ENCODE data around the gene SDK1.
"Not testable (repeated sequence)": the region's sequence is repeated elsewhere in the genome, so short reads cannot be mapped to it uniquely, and the experiment has no call there.

SDK1 gene

DNA sequence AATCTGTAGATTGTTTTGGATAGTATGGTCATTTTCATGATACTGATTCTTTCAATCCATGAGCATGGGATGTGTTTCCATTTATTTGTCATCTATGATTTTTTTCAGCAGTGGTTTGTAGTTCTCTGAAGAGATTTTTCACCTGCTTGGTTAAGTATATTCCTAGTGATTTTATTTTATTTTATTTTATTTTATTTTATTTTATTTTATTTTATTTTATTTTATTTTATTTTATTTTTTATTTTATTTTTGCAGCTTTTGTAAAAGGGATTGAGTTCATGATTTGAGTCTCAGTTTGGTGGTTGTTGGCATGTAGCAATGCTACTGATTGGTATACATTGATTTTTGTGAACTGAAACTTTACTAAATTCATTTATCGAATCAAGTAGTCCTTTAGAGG is 404.2 kb downstream of the SDK1 start:
- in situ Hi-C loops (cut with MboI; ENCODE audit: low sequenced_read_pairs): no loop called here

DNA sequence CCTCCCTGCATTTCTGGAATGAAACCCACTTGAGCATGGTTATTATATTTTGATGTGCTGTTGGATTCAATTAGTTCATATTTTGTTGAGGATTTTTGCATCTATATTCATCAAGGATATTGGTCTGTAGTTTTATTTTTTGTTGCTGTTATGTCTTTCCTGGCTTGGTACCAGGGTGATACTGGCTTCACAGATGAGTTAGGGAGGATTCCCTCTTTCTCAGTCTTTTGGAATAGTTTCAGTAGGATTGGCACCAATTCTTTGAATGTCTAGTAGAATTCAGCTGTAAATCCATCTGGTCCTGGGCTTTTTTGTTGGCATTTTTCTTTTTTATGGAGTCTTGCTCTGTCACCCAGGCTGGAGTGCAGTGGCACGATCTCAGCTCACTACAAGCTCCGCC is 405.0 kb downstream of the SDK1 start:
- in situ Hi-C loops (cut with MboI; ENCODE audit: low sequenced_read_pairs): not testable (repeated sequence)

DNA sequence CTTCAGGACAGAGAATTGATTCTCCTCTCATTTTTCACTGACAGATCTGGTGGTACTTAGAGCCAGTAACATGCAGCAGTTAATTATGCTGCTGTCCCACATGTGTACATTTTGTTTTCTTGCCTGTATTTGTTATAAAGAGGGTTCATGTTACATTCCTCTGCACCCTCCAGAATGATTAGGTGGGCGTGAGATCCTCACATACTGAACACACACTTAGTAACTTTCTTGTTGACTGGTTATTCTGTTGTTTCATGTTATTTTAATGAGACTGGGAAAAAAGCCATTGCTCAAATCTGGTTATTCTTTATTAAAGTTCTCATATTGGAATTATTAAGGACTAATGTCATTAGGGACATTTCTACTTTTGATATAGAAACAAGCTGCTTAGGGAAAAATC is 409.1 kb downstream of the SDK1 start:
- in situ Hi-C loops (cut with MboI; ENCODE audit: low sequenced_read_pairs): no loop called here

DNA sequence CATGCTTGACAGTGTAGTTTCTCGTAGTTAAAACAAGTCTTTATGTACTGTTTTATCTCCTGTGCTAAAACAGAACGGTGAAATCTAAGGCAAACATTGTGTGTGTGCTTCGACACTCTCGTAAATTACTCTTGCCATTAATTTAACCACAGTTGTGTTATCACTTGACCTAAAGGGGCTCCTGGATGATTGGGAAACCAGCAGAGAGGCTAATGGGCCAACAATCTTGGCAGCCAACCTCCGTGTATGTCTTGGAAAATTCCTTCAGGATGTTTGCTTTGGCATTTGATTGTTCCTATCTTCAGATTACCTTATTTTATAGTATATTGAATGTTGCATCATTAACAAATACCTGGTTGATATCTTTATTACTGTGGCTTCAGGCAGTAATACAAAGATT is 409.5 kb downstream of the SDK1 start:
- in situ Hi-C loops (cut with MboI; ENCODE audit: low sequenced_read_pairs): no loop called here

DNA sequence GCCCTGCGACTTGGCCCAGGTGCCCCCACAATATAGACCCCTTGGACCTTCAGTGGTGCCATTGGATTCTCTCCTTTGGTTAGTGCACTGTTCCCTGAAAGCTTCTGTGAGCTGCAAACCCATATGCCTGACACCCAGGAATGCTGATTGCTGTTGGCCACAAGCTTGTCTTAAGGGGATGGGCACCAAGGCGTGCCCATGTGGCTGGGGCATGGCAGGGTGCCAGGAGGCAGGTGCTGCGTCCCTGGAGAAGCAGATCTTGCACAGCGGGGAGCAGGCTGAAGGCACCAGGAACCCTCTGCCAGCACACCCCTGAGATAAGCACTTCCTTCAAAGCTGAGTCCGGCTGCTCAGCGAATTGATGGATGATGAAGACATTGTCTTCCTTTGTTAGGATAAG is 411.8 kb downstream of the SDK1 start:
- in situ Hi-C loops (cut with MboI; ENCODE audit: low sequenced_read_pairs): no loop called here

DNA sequence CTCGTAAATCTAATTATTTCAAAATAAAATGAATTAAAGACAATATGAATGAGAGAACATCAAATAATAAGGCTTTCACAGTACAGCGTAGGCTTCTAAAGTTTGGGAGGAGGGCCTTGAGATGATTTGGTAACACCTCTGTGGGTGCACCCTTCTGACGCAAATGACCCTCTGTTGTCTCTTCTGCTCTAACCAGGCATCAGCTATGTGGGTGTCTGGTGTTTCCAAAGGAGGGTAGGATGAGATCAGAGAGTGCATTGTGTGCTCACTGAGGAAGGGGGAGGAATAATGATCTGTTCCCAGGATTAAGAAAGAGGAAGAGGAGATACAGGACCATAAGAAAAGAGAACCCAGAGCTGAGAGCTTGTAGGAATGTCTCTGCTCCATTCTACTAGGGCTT is 420.4 kb downstream of the SDK1 start:
- in situ Hi-C loops (cut with MboI; ENCODE audit: low sequenced_read_pairs): no loop called here

DNA sequence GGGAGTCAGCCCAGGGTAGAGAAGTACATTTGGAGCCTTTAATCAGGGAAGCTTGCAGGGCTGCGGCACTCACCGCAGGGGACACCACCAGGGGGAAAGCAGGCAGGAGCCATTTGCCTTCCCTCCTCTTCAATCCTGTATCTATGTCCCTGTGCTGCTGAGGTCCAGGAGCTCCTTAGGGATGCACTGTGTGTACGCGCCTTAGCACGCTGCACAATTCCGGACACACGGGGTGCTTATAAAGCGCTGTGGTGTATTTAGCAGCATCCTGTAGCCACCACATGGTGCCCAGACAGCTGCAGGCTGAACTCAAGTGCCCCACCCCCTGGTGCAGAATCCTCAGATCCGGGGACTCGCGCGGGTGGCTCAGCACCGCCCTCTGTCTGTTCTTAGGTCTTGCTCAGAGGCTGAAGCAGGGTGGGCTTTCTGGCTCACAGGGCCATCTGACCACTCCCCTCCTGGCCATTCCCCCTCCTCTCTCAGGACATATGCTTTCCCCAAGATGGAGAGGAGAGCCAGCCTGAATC is 421.4 kb downstream of the SDK1 start:
- in situ Hi-C loops (cut with MboI; ENCODE audit: low sequenced_read_pairs): no loop called here

DNA sequence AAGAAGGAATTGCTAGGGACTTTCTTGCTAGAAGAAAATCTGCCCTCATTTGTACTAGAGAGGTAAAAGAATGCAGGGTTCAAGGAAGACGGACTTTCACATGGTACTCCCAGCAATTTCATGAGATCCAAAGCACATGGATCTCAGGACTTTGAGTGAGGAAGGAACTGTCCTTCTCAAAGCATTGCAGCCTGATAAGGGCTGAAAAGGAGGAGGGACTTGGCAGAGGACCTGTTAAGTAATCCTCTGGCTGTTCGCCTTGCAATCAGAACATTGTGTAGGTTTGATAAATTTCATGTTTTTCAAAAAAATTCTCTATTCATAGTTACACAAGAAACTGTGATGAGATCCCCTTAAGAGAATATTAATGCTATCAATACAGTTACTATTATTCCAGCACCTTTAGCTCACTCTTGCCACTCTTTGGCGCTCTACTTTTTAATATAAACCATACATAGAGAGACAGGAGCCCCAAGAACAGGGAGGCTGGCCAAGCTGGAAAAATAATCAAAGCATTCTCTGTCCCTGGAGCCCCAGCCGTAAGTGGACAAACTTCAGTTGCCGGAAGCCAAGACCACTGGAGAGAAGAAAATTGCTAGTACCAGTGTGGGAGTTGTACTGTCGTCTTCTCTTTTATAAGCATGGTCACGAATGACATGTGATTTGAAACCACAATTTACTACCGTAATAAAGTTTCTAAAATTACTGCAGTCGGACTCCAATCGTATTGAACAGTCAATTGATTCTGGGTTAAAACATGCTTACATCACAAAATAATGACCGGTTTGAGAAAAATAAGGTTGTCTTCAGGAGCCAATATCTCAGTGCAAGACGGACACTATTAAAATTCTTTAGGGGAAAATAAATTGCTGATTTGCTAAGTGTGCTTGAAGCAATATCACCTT is 424.4 kb downstream of the SDK1 start:
- in situ Hi-C loops (cut with MboI; ENCODE audit: low sequenced_read_pairs): no loop called here

DNA sequence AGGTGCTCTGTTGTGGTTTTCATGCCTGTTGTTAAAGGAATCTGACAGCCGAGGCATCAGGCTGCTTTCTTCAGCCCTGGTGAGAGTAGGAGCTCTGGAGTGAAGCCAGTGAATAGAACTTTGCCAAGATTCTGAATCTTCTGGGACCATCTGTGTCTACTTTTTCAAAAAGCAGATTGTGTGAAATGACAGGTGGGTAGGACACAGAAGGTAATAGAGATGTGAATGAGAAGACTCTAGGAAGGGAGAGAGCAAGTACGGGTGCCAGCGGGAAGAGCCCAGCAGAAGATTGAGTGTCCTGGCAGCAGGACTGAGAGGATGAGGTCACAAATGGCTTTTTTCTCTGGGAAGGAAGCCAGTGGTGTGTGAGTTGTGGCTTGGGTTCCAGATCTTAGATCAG is 429.2 kb downstream of the SDK1 start:
- in situ Hi-C loops (cut with MboI; ENCODE audit: low sequenced_read_pairs): no loop called here

DNA sequence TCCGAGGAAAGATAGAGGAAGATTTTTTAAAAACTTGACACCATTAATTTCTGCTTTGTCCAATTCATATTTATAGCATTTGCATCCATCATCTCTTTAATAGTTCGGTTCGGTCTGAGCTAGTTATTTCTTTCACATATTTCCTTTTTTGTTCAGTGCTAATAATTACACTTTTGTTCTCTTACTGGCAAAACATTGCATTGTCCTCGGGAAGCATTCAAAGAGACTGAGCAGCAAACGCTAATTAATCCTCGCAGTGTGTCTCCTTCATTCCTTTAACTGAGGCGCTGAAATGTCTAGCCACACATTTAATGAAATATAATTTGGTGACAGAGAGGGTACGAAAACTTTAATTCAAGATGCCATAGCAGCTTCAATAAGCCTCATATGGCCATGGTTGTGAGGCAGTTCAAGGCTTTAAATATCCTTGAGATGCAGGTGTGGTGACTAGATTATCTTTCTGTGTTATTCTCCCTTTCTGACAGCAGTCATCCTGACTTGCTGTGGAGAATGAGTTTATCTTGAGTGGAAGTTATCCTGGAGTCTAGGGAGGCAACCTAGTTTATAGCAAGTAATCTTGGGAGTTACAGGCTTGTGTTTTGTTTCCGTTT is 431.4 kb downstream of the SDK1 start:
- in situ Hi-C loops (cut with MboI; ENCODE audit: low sequenced_read_pairs): no loop called here

DNA sequence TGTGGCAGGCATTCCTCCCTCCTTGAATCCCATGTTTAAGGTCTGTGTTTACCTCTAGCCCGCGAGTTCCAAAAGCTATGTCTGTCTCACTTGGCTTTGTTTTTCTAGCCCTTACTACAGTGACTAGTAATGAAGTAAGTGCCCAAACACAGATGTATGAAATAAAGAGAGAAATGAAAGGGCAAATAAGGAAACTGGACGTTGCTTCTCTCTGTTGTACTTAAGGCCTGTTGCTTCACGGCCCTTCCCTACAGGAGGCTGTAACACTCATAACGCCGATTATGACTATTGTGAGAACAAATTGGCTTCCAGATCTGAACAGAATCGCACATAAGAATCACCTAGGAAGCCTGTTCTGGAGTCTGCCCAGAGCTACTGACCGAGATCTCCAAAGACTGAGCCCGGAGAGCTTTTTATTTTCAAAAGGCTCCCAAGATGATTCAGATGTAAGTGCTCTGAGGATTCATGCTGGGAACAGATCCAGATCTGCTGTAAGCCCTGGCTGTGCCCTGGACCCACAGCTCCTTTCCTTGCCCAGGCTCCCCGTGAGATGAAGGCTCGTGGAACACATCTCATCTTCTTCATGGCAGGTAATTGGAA is 432.6 kb downstream of the SDK1 start:
- in situ Hi-C loops (cut with MboI; ENCODE audit: low sequenced_read_pairs): no loop called here

DNA sequence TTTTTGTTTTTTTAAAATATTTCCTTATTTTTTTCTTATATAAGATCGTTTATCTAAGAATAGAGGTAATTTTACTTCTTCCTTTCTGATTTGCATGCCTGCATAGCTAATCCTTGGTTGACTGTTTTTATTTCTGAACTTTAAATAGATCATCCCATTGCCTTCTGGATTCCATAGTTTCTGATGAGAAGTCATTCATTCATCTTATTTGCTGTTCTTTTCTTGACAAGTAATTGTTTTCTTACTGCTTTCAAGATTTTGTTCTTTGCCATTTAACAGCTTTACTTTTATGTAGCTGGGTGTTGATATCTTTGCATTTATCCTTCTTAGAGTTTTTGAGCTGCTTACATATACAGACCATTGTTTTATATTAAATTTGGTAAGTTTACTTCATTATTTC is 437.9 kb downstream of the SDK1 start:
- in situ Hi-C loops (cut with MboI; ENCODE audit: low sequenced_read_pairs): no loop called here

DNA sequence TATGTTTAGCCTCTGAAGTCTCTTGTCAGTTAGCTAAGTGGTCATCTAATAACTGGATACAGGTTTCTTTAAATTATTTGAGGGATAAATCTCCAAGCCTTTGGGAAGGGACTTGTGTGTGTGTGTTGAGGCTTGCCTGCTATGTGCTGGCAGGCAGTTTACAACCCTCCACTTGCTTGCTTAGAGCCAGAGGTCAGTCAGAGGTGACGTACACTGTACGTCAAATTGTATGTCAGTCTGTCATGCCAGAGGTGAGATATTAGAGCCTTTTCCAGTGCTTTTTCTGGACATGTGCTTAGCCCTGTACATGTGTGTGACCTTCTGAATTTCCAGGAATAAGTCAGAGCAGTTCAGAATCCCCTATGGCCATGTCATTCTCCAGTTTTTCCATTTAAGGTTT is 438.9 kb downstream of the SDK1 start:
- in situ Hi-C loops (cut with MboI; ENCODE audit: low sequenced_read_pairs): no loop called here

DNA sequence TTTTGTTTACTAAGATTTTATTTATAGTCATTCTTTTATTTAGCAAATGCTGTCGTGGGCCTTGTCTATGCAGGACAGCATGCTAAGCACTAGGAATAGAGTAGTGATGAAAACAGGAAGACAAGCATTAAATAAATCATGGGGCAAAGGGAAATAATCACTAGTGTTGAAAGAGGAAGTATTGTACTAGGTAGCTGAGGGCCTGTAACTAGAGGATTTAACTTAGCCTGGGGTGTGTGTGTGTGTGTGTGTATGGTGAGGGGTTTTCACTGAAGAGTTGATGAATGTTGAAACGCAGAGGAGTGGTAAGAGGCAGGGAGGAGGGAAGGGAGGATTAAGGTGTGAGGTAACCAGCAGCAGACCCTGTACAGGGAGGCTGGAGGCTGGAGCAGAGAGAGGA is 446.4 kb downstream of the SDK1 start:
- in situ Hi-C loops (cut with MboI; ENCODE audit: low sequenced_read_pairs): no loop called here

DNA sequence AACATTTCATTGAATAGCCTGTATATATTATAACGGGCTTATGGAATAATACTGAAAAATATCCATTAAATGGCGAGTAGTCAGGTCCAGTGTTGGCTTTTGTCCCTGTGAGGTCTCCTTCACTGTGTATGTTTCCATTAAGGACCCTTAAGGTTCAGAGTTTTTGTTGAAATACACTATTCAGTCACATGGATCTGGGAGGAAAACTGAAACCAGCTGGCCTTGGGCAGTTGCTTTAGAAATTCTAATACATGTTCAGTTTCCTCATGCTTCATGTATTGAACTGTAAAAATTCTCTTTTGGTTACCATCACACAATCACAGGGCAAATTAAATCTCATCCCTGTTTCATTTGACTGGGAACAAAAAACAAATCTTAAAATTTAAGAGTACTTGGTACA is 447.3 kb downstream of the SDK1 start:
- in situ Hi-C loops (cut with MboI; ENCODE audit: low sequenced_read_pairs): no loop called here

DNA sequence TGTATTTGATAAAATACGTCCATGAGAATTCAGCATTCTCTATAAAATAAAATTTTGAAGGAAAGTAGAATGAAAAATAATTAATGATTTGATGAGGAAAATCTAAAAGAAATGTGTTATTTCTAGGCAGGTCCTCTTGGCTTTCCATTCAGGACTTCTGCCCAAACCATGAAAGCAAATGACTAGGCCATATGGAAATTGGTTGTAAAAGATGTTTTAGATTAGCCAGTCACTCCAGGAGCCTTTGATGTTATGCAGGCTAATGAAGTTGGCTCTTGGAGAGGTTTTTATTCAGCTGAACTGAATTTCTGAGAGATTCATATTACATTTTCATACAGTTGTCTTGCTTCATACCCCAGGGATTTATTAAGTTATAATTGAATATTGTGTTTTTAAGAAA is 452.8 kb downstream of the SDK1 start:
- in situ Hi-C loops (cut with MboI; ENCODE audit: low sequenced_read_pairs): no loop called here

DNA sequence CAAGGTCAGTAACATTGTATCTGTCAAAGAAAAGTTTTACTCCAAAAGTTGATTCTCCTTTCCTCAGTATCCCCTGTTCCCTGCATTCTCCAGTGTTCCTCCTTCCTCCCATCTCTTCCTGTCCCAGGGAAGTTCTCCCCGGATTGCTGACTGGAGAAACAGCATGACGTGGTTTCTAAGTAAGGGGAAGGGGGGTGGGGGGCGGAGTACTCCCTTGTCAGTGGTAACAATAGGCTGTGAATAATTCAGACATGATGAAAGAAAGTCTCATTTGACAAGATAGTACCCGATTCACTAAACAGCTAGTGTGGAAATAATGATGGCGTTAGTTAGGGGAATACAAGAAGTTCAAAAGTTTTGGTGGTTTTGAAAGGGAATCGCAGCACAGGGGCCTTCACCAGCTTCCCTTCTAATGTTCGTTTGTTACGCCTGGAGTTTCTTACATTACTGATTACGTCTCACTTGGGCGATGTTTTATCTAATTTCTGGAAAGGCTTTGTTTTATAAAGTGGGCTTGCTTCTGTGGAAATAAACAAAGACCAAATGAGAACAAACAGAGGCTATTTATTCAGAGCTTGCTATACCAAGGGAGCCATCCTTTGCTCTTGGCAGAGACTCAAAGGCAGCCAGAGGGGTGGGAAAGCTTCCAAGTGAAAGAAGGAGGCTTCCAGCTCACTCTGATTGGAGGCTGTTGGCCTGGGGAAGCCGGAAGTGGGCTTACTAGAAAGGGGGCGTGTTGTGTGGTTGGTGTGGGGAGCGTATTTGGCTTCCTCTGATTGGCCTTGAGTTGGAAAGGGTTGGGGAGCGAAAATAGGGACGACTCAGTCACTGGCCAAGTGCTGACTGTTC is 453.7 kb downstream of the SDK1 start:
- in situ Hi-C loops (cut with MboI; ENCODE audit: low sequenced_read_pairs): no loop called here

DNA sequence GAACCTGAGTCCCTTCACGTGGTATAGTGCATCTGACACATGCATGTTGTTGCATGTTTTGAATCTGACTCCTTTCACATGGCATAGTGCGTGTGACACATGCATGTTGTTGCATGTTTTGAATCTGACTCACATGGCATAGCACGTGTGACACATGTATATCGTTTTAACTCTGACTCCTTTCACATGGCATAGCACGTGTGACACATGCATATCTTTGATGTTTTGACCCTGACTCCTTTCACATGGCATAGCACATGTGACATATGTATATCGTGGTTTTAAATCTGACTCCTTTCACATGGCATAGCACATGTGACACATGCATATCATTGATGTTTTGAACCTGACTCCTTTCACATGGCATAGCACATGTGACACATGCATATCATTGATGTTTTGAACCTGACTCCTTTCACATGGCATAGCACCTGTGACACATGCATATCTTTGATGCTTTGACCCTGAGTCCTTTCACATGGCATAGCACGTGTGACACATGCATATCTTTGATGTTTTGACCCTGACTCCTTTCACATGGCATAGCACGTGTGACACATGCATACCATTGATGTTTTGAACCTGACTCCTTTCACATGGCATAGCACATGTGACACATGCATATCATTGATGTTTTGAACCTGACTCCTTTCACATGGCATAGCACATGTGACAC is 454.9 kb downstream of the SDK1 start:
- in situ Hi-C loops (cut with MboI; ENCODE audit: low sequenced_read_pairs): not testable (repeated sequence)

DNA sequence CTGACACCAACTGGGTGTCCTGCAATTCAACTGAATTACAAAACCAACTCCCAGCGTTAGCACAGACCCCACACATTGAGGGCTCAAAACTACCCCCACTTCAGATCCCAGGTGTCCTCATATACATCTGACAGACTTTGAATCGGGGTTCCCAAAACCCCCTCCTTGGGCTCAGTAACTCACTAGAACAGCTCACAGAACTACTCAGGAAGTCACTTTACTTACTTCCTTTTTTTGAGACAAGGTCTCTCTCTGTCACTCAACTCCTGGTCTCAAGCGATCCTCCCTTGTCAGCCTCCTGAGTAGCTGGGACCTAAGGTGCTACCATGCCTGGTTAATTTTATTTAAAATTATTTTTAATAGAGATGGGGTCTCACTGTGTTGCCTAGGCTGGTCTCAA is 456.0 kb downstream of the SDK1 start:
- in situ Hi-C loops (cut with MboI; ENCODE audit: low sequenced_read_pairs): no loop called here

DNA sequence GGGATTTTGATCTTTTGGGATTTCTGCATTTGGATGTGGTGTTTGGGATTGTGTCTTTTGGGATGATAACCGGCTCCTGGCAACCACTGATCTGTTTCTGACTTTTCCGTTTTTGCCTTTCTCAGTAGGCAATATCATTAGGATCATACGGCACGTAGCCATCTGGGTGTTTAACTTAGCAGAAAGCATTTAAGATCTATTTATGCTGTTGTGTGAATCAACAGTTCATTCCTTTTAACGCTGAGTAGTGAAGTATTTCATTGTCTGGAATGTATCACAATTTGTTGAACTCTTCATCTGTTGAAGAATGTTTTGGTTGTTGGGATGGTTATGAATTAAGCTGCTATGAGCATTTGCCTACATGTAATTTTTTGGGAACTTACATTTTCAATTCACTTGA is 459.6 kb downstream of the SDK1 start:
- in situ Hi-C loops (cut with MboI; ENCODE audit: low sequenced_read_pairs): no loop called here

All from hTERT RPE-1 (cell line).